Liver (tissue), 3 donors: Measurements from ENCODE around the gene MRLN.

ENCODE experiments used
- ATF3 ChIP-seq: IDR thresholded peaks from 2 replicates; pipeline ENCODE4 v1.6.1; 2016; ENCODE audit warnings: antibody characterized with exemption
- CTCF ChIP-seq: fragments of 150-350 bp; IDR thresholded peaks from 2 replicates; pipeline ENCODE4 v1.5.1; 2017; ENCODE audit warnings: improper control_type of control experiment, low read depth, low read length; ENCODE audit not compliant: missing input control
- GABPA ChIP-seq, 2 donors: IDR thresholded peaks in 1 of 2; conservative IDR thresholded peaks in 1 of 2; 2 replicates each; pipeline ENCODE4 v1.6.1; 2016; ENCODE audit warnings: antibody characterized with exemption in 2 of 2, mild to moderate bottlenecking in 1 of 2, moderate library complexity in 1 of 2
- HNF4G ChIP-seq: IDR thresholded peaks from 2 replicates; pipeline ENCODE4 v1.6.1; 2016; ENCODE audit warnings: antibody characterized with exemption
- MAX ChIP-seq: IDR thresholded peaks from 2 replicates; pipeline ENCODE4 v1.6.1; 2016; ENCODE audit warnings: antibody characterized with exemption
- RAD21 ChIP-seq, 2 donors: IDR thresholded peaks; 2 replicates each; pipeline ENCODE4 v1.6.1; 2016; ENCODE audit warnings: antibody characterized with exemption in 2 of 2, mild to moderate bottlenecking in 2 of 2
- REST ChIP-seq: IDR thresholded peaks from 2 replicates; pipeline ENCODE4 v1.6.1; 2016; ENCODE audit warnings: antibody characterized with exemption, mild to moderate bottlenecking
- RXRA ChIP-seq, 2 donors: IDR thresholded peaks; 2 replicates each; pipeline ENCODE4 v1.6.1; 2017 to 2018; ENCODE audit warnings: antibody characterized with exemption in 2 of 2, mild to moderate bottlenecking in 1 of 2
- SP1 ChIP-seq: IDR thresholded peaks from 2 replicates; pipeline ENCODE4 v1.6.1; 2018; ENCODE audit warnings: antibody characterized with exemption, mild to moderate bottlenecking
- TAF1 ChIP-seq: conservative IDR thresholded peaks from 2 replicates; pipeline ENCODE4 v1.6.1; 2016; ENCODE audit warnings: antibody characterized with exemption, mild to moderate bottlenecking
- YY1 ChIP-seq: IDR thresholded peaks from 2 replicates; pipeline ENCODE4 v1.6.1; 2016; ENCODE audit warnings: antibody characterized with exemption, mild to moderate bottlenecking
- ZBTB33 ChIP-seq: IDR thresholded peaks from 2 replicates; pipeline ENCODE4 v1.6.1; 2016; ENCODE audit warnings: antibody characterized with exemption
- donor health status: healthy.
- donor health status: healthy.

GRCh38 chr10:59792812-59793211, 39.6 kb upstream of the MRLN start:
- TF ChIP-seq CTCF (no peak), REST (no peak), GABPA (IDR thresholded peaks at IDR 0.05 in 1 of 2, conservative IDR thresholded peaks at IDR 0.05 in 1 of 2) (no peak), ATF3 (no peak), MAX (no peak), YY1 (no peak), RXRA (IDR thresholded peaks at IDR 0.05) (no peak), SP1 (no peak), ZBTB33 (no peak), TAF1 (no peak), HNF4G (no peak), RAD21 (IDR thresholded peaks at IDR 0.05) (no peak)
